MM.1S (cell line): Measurements from ENCODE around the gene HCN2.

Source experiments
- DNase-seq: peaks from one replicate; pipeline ENCODE4 v3.0.0-alpha.2; 2015
- H2AFZ ChIP-seq: fragments of 300-600 bp; sonication (generic); 2 replicates; pipeline ENCODE4 v1.6.0; 2016; ENCODE audit warnings: antibody characterized with exemption, low read length
- H3F3A ChIP-seq: fragments of 300-600 bp; sonication (generic); 2 replicates; pipeline ENCODE4 v1.6.1; 2016; ENCODE audit warnings: mild to moderate bottlenecking, antibody characterized with exemption, low read length, moderate library complexity, mixed read lengths; ENCODE audit not compliant: insufficient read depth
- H3K27ac ChIP-seq: fragments of 300-600 bp; sonication (generic); 2 replicates; pipeline ENCODE4 v1.5.1; 2016; ENCODE audit warnings: mild to moderate bottlenecking, low read length
- H3K27me3 ChIP-seq: fragments of 300-600 bp; sonication (generic); replicated peaks from 2 replicates; pipeline ENCODE4 v1.6.0; 2016; ENCODE audit warnings: low read length; ENCODE audit not compliant: insufficient read depth
- H3K36me3 ChIP-seq: fragments of 300-600 bp; sonication (generic); replicated peaks from 2 replicates; pipeline ENCODE4 v1.6.1; 2016; ENCODE audit warnings: mild to moderate bottlenecking, low read length, mixed read lengths; ENCODE audit not compliant: insufficient read depth
- H3K4me1 ChIP-seq: fragments of 300-600 bp; sonication (generic); 2 replicates; pipeline ENCODE4 v1.6.1; 2016; ENCODE audit warnings: low read length, mixed read lengths
- H3K4me2 ChIP-seq: fragments of 300-600 bp; sonication (generic); 2 replicates; pipeline ENCODE4 v1.6.0; 2016; ENCODE audit warnings: low read depth, low read length
- H3K4me3 ChIP-seq: fragments of 300-600 bp; sonication (generic); 2 replicates; pipeline ENCODE4 v1.5.1; 2016; ENCODE audit warnings: low read length, mixed read lengths
- H3K79me2 ChIP-seq: fragments of 300-600 bp; sonication (generic); 2 replicates; pipeline ENCODE4 v1.6.1; 2016; ENCODE audit warnings: mixed run types, low read length, mixed read lengths
- H3K9ac ChIP-seq: fragments of 300-600 bp; sonication (generic); 2 replicates; pipeline ENCODE4 v1.6.1; 2016; ENCODE audit warnings: low read length, mixed read lengths
- H3K9me2 ChIP-seq: fragments of 300-600 bp; sonication (generic); replicated peaks from 2 replicates; pipeline ENCODE4 v1.6.1; 2016; ENCODE audit warnings: mild to moderate bottlenecking, low read length, mixed read lengths; ENCODE audit not compliant: insufficient read depth
- H3K9me3 ChIP-seq: fragments of 300-600 bp; sonication (generic); replicated peaks from 2 replicates; pipeline ENCODE4 v1.6.1; 2016; ENCODE audit warnings: mild to moderate bottlenecking, low read length, mixed read lengths; ENCODE audit not compliant: insufficient read depth
- H4K20me1 ChIP-seq: fragments of 300-600 bp; sonication (generic); 2 replicates; pipeline ENCODE4 v1.6.1; 2016; ENCODE audit warnings: mild to moderate bottlenecking, low read length, moderate library complexity, mixed read lengths; ENCODE audit not compliant: insufficient read depth
- CTCF ChIP-seq: fragments of 300-600 bp; sonication (generic); IDR thresholded peaks from 2 replicates; pipeline ENCODE4 v1.5.1; 2016; ENCODE audit warnings: antibody characterized with exemption, low read length, mixed read lengths
- EZH2 ChIP-seq: fragments of 300-600 bp; sonication (generic); optimal IDR thresholded peaks from 2 replicates; pipeline ENCODE3; 2017; ENCODE audit warnings: low read depth, mild to moderate bottlenecking, antibody characterized with exemption, low read length, mixed read lengths
- EZH2phosphoT487 ChIP-seq: fragments of 300-600 bp; sonication (generic); IDR thresholded peaks from 2 replicates; pipeline ENCODE4 v1.6.1; 2018; ENCODE audit warnings: antibody characterized with exemption, low read length

HCN2 gene

GRCh38 chr19:579842-580155 lies 9.9 kb upstream of the HCN2 start:
- TF ChIP-seq EZH2phosphoT487 = no peak
- TF ChIP-seq EZH2 = no peak
- TF ChIP-seq CTCF = no peak
- Histone ChIP-seq H4K20me1 (peaks cover 24% of the 10 kb centered on the region), H3K9me2 (no peaks in the 10 kb centered on the region), H2AFZ (no peak overlapping the region), H3K9ac (no peak overlapping the region), H3K4me3 (no peak overlapping the region), H3K79me2 (peaks cover 56% of the 10 kb centered on the region), H3K36me3 (peaks cover 4% of the 10 kb centered on the region; the same call in 1 of the 2 replicates), H3K4me2 (no peak overlapping the region), H3K4me1 (no peaks in the 10 kb centered on the region), H3K9me3 (no peaks in the 10 kb centered on the region), H3K27me3 (no peaks in the 10 kb centered on the region), H3F3A (no peaks in the 10 kb centered on the region), H3K27ac (no peak overlapping the region)
- no peak for DNase-seq

DNA sequence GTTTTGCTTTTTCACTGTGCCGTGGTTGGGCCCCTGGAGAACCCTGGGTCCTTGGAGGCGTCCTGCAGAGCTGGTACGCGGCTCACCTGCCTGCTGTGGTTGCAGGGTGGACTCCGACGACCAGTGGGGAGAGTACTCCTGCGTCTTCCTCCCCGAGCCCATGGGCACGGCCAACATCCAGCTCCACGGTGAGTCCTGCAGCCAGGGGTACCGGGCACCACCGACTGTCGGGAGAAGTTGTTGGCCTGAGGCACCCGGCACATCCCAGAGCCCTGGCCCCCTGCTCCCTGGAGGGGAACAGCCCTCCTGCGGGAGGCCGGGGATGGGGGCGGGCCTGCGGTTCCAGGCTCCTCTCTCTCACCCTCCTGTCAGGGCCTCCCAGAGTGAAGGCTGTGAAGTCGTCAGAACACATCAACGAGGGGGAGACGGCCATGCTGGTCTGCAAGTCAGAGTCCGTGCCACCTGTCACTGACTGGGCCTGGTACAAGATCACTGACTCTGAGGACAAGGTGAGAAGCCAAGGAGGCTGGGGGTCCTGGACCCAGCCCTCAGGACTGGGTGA lies 9.3 kb upstream of the HCN2 start:
- peaks cover 19% of the 10 kb centered on the region for H4K20me1 ChIP-seq
- no peak overlapping the region for H2AFZ ChIP-seq
- H3K9me3 ChIP-seq = no peaks in the 10 kb centered on the region
- DNase-seq = no peak
- H3K9me2 ChIP-seq = no peaks in the 10 kb centered on the region
- no peak overlapping the region for H3K9ac ChIP-seq
- H3K36me3 ChIP-seq = peaks cover 4% of the 10 kb centered on the region; the same call in 1 of the 2 replicates
- H3K4me2 ChIP-seq = no peak overlapping the region
- H3F3A ChIP-seq = no peaks in the 10 kb centered on the region
- no peak overlapping the region for H3K27ac ChIP-seq
- H3K79me2 ChIP-seq = peaks cover 51% of the 10 kb centered on the region
- H3K27me3 ChIP-seq = no peaks in the 10 kb centered on the region
- no peaks in the 10 kb centered on the region for H3K4me1 ChIP-seq
- no peak for TF ChIP-seq EZH2phosphoT487
- no peak for TF ChIP-seq EZH2
- TF ChIP-seq CTCF = no peak
- no peak overlapping the region for H3K4me3 ChIP-seq

GRCh38 chr19:581399-582111 lies 8.1 kb upstream of the HCN2 start:
- no peak overlapping the region for H3K4me3 ChIP-seq
- H3K9me2 ChIP-seq = no peaks in the 10 kb centered on the region
- peaks cover 12% of the 10 kb centered on the region for H4K20me1 ChIP-seq
- H3K27me3 ChIP-seq = peaks cover 4% of the 10 kb centered on the region; the same call in 1 of the 2 replicates
- no peak for TF ChIP-seq EZH2phosphoT487
- no peak for TF ChIP-seq CTCF
- TF ChIP-seq EZH2 = no peak
- no peak overlapping the region for H3K27ac ChIP-seq
- H3K9me3 ChIP-seq = no peaks in the 10 kb centered on the region
- peaks cover 40% of the 10 kb centered on the region for H3K79me2 ChIP-seq
- no peak overlapping the region for H3K9ac ChIP-seq
- H2AFZ ChIP-seq = no peak overlapping the region
- H3K4me1 ChIP-seq = no peaks in the 10 kb centered on the region
- no peaks in the 10 kb centered on the region for H3F3A ChIP-seq
- H3K36me3 ChIP-seq = peaks cover 4% of the 10 kb centered on the region; the same call in 1 of the 2 replicates
- DNase-seq = no peak
- no peak overlapping the region for H3K4me2 ChIP-seq
